HG03064 (cell line): ENCODE results near the gene ZNF423.
A peak's percentile ranks its signal among the peaks of the same experiment; 100 is the strongest.

Source experiments
- ATAC-seq: cut with Tn5 transposase; IDR thresholded peaks from one replicate; pipeline ENCODE4 v1.9.1; 2021; ENCODE audit warnings: low read depth; ENCODE audit not compliant: unreplicated experiment

The ZNF423 gene

DNA sequence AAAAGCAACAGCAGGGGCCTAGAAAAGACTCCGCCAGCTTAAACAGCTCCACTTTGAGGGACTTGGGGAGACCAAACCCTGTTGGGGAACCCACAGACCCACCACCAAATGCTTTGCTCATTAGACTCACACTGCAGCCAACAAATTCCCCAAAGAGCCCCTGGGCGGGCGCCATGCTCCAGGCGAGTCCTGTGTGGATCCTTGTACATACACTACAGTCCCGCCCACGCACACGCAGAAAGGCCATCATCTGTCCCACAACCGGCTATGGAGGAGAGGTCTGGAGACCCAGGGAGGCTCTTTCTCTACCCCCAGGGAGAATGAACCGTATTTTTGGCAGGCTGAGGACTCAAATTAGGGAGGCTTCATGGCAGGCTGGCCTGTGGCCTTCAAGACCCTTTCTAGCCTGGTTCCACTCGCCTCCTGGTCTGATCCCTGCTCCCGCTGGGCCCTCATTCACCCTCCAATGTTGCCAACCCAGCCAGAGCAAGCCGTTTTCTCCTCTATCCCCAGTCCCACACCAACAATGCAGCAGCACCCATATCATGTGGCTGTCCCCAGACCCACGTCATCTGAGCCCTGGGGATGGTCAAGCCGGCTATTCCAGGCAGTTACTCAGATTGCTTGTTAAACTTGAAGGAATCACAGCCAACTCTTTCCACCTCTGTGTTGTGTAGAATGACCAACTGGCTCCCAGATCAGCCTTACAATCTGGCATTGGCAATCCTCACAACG is 27.2 kb downstream of the ZNF423 start:
- no peak for ATAC-seq

DNA sequence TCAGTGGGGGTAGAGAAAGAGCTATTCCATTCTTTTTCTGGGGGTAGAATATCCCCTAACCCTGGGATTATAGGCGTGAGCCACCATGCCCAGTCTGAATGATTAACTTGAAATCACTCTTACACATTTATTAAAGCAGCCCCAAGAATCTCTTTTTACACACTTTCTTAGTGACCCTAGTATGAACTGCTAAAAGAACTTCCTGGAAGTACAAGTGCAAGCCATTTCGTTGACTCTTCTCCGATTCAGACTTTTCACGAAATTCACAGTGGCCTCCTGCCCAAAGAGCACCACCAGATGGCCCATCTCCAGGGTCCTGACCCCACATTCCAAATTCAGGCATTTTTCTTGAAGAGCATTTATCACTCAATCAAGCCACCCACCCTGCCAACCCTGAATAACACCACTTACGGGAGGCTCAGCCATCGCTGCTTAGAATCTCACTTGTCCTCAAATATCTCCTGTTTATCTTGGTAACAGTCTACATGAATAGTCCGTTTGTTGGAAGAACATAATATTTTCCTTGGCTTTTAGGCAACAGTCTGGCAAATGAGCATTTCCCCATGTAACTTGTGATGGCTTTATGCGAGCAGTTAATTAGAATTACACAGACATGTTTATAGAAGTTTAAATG is 28.0 kb downstream of the ZNF423 start:
- no peak for ATAC-seq

DNA sequence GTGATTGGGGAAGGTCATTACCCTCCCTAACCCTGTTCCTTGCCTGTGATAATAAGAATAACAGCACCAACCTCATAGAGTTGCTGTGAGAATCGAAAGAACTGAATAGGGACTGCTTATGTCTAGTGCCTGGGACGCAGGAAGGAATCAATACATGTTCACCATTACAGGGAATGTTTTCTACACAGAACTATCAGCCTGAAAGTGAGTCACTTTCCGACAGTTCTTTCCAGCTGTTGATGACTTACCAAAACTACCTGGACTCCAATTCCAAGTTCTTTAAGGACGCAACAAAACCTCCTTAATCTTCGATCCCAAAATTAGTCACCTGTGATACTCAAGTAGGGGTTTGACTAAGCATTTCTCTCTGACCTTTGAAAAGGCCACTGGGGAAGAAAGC is 29.4 kb downstream of the ZNF423 start:
- ATAC-seq, result no peak

DNA sequence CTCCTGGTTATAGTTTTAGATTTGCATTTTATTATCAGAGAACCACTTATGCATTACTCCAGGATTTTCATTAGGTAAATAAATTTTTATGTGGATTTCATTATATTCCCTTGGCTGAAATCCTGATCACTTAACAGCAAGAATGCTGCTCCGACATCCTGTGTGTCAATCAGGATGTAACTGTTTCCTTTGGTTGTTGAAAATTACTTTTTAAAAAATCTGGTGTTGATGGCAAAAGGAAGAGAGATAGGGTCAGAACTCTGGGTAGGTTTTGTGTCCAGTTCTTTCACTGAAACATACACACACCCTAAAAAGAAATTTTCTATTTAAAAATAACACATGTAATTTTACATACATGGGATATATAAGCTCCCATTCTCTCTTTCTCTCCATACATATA is 30.9 kb downstream of the ZNF423 start:
- no peak for ATAC-seq

DNA sequence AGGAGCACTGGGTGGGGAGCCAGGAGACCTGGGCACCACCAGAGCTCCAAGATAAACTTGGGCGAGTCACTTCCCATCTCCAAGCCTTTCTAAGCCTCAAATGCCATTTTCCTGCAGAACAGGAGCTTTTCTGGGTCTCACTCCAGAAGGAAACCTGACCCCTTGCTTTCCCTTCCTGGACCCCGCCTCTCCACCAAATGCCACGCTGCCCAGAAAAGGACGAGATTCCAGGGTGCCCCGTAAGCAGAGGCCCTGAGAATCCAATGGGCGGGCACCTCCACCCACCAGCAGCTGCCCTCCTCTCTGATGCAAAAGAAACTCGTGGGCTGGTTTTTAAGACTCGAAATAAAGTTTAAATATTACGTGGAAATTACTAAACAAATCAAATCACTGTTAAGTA is 31.3 kb downstream of the ZNF423 start:
- ATAC-seq, result no peak

DNA sequence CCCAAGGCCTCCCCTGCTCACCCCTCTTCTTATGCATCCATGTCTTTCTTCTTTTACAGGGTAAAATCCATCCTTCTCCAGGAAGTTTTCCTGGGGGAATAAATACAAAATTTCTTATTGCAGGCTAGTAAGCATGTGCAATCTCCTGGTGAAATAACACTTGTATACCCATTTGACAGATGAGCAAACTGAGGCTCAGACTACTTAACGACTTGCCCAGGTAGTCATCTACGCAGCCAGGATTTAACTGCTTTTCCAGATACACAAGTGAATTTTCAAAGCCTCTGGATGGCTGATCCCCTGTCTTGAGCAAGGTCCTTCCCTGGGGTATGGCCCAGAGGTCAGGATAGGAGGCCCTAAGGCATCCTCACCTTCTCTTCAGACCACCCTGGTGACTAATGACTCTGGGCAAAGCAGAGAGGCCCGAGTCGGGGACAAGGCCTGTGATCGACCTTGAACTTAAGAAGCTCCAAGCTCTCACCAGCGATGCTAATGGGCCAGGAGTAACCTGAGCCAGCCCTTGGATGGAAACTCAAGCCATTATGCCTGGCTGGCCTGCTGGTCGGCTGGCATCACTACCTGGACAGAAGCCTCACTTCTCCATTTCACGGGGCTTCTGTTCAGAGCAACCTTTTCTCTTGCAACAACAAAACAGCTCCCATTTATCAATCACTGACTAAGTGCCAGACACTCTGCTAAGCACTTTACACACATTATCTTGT is 33.1 kb downstream of the ZNF423 start:
- ATAC-seq, result no peak

DNA sequence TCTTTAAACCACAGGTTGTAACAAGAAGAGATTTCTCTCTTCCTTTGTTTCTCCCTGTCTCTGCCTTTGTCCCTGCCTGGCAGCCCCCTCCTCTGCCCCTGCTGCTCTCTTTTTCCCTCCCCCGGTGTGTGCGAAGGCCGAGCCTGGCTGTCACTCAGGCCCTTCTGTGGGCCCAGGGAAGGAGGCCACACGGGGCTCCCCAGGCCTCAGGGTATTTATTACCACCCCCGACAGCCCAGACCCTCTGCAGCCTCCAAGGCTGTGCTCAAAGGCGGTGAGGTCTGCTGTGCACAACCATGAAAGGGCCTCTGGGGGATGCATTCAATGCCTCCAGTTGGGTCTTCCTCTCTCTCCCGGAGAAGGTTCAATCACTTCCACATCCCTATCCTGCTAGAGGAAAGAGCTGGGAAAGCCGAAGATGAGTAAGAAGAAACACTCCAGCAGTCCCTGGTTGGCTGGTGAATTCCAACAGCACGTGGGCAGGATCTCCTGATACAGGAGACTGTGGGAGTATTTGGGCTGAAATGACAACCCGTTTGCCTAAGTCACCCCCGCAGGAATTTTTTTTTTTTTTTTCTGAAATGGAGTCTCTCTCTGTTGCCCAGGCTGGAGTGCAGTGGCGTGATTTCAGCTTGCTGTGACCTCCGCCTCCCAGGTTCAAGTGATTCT is 34.2 kb downstream of the ZNF423 start:
- no peak for ATAC-seq

DNA sequence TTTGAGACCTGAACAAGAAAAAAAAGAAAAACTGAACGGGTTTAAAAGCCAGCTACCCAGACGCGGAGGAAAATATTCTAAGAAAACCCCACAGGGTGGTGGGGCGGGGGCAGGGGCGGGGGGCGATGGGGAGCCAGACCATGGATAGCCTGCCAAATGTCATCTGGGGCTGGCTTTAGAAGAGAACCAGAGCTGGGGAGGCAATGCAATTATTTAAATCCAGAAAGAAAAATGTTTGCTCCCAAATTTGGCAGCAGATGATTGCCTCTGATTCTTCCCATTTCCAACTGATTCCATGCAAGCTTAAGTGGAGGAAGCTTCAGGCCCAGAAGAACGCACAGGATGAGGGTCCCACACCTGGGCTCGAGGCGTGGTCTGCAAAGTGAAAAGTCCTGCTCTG is 34.8 kb downstream of the ZNF423 start:
- ATAC-seq, result no peak

DNA sequence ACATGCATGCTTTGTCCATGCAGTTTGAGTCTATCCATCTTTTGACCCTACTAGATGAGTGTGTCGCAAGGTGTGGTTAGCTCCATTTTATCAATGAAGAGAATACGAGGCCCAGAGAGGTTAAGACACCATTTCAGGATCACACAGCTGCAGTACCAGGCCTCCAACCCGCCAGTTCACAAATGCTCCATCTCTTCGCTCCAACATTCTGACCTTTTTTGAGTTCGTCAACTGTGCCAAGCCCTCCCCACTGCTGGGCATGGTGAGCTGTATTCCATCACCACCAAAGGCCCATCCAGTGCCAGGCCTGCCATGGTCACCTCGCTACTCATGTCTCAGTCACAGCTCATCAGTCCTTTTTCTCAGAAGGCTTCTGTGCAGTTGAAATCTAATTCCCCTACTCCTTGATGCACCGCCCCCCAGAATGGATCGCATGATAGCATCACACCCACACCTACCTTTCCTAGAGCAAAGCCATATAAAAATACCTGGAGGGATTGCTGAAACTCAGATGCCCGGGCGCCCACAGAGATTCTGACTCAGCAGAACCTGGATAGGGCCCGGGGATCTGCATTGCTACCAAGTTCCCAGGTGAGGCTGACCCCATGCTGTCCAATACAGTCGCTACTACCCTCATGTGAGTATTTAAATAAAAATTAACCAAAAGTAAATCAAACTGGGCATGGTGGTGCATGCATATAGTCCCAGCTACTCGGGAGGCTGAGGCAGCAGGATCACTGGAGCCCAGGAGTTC is 38.0 kb downstream of the ZNF423 start:
- ATAC-seq, result no peak

DNA sequence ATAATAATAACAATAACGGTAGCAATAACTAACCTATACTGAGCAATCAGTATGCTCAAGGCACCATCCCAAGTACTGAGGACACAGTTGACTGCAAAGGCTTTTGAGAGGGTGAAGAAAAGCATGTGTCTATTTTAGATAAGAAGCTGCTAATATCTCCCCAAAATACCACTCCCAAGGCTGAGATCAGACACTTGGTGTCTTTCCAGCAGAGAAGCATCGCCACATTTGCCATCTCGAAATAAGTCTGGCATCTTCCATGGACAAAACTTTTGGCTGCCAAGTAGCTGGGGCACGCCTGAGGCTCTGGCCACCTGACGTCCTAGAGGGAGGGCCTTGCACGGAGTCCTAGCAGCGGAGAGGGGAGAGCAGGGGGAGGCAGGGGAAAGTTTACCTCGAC is 39.0 kb downstream of the ZNF423 start:
- ATAC-seq, result no peak

DNA sequence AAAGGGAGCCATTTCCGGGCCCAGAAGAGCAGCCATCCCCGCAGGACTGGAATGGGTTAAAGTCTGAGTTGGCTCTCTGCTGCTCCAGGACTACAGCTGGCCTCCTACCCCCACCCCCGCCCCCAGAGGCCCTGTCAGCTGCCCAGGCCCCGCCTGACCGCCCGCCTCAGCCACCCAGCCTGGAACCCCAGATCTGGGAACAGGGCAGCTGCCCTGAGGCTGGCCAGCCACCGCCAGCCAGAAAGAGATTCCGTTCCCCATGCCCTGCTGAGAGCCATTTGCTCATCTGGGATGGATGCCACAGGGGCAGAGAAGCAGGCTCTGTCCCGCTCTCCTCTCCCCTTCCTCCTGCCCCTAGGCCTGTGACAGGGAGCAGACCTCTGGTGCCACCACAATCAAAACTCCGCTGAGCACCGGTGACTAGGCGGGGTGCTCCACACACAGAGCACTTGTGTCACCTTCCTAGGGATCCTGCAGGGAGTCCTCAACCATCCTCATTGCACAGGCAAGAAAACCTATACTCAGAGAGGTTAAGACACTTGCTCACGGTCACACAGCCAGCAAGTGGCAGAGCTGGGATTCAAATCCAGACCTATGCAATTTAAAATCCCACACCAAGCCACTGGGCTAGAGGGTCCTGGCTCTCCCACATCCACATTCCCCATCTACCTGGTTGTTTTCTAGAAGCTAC is 44.1 kb downstream of the ZNF423 start:
- ATAC-seq, result no peak

DNA sequence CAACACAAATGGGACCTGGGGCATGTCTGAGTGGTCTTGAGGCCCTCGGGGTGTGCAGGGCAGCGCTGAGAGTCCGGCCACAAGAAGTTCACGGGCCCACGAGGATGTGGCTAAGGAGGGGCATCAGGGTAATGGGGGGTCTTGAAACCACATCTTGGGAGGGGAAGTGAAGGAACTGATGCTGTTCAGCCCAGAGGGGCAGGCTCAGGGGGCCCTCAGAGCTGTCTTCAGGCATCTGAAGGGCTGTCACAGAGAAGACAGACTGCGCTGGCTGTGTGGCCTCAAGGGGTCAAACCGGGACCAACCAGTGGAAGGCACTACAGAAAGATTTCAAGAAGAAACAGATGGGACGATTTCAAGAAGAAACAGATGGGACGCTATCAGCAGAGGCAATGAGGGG is 45.1 kb downstream of the ZNF423 start:
- ATAC-seq, result no peak

DNA sequence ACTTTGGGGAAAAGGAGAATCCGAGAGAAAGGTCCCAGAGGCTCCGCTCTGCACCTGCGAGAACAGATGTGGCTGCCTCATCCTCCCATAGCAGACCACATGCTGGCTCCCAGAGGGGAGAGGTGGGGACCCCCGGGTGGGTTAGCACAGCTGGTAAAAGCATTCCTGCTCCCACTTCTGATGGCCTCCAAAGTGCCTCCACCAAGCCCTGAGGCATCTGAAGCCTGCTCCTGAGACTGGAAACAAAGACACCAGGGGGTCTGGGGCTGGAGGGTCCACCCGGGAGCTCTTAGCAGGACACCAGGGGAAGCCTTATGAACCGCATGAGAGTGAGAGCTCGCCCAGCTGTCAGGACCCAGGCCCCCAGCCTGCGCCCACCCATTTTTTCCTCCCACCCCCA is 46.4 kb downstream of the ZNF423 start:
- no peak for ATAC-seq

DNA sequence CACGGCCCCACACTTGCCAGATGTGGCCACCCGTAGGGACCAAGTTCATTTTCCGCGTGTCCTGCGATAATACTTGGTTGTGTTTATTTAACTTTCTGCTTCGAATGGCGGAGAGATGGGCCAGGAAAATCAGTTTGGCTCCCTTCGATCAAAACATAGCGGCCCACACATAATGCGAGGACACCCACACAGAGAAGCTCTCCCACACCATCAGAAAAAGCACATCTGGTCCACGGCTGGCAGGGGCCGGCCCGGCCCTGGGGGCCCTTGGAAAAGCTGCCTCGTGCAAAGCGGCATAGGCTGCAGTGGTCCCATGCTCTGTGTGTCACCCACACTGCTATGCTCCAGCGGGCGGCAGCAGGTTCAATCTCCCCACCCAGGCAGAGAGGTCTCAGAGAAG is 46.9 kb downstream of the ZNF423 start:
- ATAC-seq, result no peak

DNA sequence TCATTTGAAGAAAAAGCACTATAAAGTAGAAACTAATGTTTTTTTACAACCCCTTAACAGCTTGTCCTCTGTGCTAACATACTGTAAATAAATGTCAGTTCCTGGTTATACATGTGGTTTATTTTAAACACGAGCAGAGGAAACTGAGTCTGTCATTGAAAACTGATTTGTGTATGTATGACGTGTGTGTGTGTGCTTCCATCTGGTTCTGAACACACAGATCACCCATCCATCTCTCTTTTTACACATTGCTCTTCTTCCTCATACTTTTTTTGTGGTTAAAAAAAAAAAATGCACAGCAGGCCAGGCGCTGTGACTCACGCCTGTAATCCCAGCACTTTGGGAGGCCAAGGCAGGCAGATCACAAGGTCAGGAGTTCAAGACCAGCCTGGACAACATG is 49.5 kb downstream of the ZNF423 start:
- ATAC-seq, result no peak

DNA sequence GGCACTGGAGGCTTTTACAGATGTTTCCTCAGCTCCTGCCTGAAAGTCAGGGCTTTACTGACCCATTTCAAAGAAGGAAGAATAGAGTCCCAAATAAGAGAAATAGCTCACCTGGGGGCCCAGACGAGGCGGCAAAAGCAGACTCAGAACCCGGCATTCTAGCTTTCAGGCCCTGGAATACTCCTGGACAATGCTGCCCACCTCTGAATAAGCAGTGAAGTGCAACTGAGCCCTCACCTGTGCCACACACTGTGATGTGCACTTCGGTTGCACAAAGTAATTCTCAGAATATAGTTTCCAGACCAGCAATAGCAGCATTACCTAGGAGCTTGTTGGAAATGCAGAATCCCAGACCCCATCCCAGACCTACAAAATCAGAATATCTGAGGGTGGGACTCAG is 54.6 kb downstream of the ZNF423 start:
- no peak for ATAC-seq

DNA sequence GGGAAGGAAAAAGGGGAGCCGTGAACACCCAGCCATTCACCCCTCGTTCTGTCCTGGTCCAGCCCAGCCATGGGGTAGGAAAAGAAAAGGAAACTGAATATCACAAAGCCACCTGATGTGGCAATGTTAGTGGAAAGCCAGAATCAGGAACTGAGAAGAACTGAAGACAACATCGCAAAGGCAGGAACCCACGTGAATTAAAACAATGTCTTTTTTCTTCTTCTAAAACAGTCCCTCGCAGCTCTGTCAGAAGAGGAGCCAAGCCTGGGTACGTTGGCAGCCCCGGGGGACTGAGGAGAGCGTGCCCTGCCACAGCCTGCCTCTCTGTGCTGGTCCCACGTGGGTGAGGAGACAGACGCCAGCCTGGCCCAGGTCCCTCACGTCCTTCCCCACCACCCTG is 55.0 kb downstream of the ZNF423 start:
- peak; percentile 52 for ATAC-seq

DNA sequence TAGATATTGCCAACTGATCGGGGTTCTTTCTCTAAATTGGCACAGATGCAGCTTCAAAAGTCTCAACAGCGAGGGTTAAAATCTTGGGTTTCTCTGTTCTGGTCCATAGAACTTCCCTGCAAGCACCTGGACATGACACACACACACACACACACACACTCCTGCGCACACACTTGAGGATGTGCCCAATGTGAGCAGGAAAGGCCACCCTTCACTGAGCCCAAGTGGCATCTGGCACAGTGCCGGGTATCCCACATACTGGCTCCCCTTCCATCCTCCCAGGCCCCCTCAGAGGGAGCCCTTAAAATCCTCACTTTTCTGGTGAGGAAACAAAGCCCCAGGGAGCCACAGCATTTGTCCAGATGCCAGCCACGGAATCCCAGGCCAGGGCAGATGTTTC is 55.5 kb downstream of the ZNF423 start:
- no peak for ATAC-seq

DNA sequence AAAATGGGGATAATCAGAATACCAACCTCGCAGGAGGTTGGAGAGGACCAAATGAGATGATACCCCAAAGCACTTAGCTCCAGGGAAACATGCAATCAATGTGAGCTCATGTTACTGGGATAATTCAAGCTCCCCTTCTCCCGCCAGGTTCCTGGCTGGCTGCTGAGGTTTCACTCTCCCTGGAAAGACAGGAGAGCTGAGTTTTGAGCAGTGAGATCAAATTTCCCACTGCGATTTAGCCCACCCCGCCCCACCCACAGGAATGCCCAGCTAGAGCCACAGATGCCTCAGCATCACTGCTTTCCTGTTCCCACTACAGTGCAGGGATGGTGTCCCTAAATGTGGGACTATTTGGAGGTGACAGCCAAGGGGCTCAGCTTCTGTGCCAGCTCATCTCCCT is 56.7 kb downstream of the ZNF423 start:
- ATAC-seq, result no peak

DNA sequence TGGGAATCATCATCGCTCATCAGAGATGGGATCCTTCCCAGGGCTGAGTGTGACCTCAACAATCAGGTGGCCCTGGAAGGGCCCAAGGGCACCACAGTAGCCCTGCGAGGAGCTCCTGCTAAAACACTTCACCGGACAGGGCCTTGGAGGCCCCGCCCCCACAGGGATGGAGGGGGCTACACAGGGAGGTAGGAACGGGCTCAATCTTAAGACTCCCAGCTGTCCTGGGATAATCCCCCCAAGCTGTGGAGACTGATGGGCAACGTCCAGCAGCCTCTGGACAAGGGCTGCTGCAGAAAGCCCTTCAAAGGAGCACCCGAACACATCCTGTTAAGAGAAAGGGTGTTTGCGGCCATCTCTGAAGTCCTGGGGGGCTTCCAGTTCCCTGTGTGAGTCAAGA is 60.4 kb downstream of the ZNF423 start:
- ATAC-seq, result no peak
